Measurements from ENCODE around the gene PFKFB2.

DNA sequence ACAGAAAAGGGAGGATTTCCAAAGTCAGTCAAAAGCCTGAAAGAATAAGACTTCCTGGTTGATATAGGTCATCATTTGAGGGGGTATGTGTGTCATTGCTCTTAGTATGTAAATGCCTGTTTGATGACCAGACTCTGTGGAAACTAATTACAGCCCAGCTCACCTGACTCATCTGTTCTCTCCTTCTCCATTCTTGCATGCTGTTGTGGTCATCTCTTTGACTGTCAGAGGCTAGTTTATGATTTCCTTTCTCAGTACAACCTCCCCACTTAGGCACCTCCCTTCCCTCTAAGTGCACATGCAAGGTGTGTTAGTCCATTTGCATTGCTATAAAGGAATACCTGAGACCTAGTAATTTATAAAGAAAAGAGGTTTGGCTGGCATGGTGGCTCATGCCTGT lies 18.1 kb upstream of the PFKFB2 start:
- TF ChIP-seq, protein P1, sequence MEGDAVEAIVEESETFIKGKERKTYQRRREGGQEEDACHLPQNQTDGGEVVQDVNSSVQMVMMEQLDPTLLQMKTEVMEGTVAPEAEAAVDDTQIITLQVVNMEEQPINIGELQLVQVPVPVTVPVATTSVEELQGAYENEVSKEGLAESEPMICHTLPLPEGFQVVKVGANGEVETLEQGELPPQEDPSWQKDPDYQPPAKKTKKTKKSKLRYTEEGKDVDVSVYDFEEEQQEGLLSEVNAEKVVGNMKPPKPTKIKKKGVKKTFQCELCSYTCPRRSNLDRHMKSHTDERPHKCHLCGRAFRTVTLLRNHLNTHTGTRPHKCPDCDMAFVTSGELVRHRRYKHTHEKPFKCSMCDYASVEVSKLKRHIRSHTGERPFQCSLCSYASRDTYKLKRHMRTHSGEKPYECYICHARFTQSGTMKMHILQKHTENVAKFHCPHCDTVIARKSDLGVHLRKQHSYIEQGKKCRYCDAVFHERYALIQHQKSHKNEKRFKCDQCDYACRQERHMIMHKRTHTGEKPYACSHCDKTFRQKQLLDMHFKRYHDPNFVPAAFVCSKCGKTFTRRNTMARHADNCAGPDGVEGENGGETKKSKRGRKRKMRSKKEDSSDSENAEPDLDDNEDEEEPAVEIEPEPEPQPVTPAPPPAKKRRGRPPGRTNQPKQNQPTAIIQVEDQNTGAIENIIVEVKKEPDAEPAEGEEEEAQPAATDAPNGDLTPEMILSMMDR (IDR thresholded peaks at IDR 0.05; ENCODE audit: poor library complexity) = no peak
- no peak for TF ChIP-seq EZH2 (IDR thresholded peaks at IDR 0.05; ENCODE audit: borderline replicate concordance)

Data from hepatocyte (in vitro differentiated cells).